H1 (cell line): ENCODE data around the gene CAP2. TPM values are rescaled to one million over a fixed set of nuclear protein-coding genes. Genes with fewer than 3 reads are reported as not detected.

Experiments used
- ATF3 ChIP-seq: IDR thresholded peaks from 2 replicates; pipeline ENCODE4 v1.6.1; 2011; ENCODE audit warnings: low read depth, mild to moderate bottlenecking, low read length; ENCODE audit not compliant: insufficient read depth
- EZH2 ChIP-seq: fragments of 200-600 bp; sonication (generic); IDR thresholded peaks from 2 replicates; pipeline ENCODE4 v1.7.1; 2012; ENCODE audit warnings: low read depth, mild to moderate bottlenecking, moderate library complexity, low read length, inconsistent platforms; ENCODE audit not compliant: severe bottlenecking
- MAFK ChIP-seq: IDR thresholded peaks from 2 replicates; pipeline ENCODE4 v1.6.1; 2012; ENCODE audit warnings: low read depth, mild to moderate bottlenecking, improper control_type of control experiment, low read length
- POLR2A ChIP-seq, 2 experiments: IDR thresholded peaks; 1 replicate in 1 of 2; 2 replicates in 1 of 2; pipeline ENCODE4 v1.6.1; 2011; ENCODE audit warnings: low read depth in 2 of 2, low read length in 2 of 2, mild to moderate bottlenecking in 2 of 2; ENCODE audit errors: control extremely low read depth in 1 of 2
- SIX5 ChIP-seq: IDR thresholded peaks from 2 replicates; pipeline ENCODE4 v1.6.1; 2011; ENCODE audit warnings: mild to moderate bottlenecking, low read depth, low read length
- TCF12 ChIP-seq: IDR thresholded peaks from 2 replicates; pipeline ENCODE4 v1.6.1; 2011; ENCODE audit warnings: low read depth, mild to moderate bottlenecking, low read length
- polyA plus RNA-seq, 7 experiments: library from polyadenylated mRNA; depleted of rRNA in 3 of 7; stranded (reverse) in 5 of 7; unstranded in 2 of 7; fragments of >200 nt in 5 of 7; fragments of 200-250 nt in 2 of 7; gene quantifications; 1 replicate in 5 of 7; 2 replicates in 1 of 7; 4 replicates in 1 of 7; pipeline versions ENCODE4 v1.2.1 to v1.2.3, GENCODE V29; 2011 to 2013; ENCODE audit warnings: missing spikeins in 2 of 7, mixed read lengths in 2 of 7
- total RNA-seq: library from RNA; stranded (reverse); fragmentation: NEBNext Ultra II Directional; extraction: Animal tissue kit (Norgen Biotek cat#: 25700); gene quantifications from 2 replicates; pipeline ENCODE4 v1.2.1, GENCODE V29; 2021

The CAP2 gene
- total and polyA plus RNA-seq, 2 of the 8 experiments (the other 6 are each of a cell fraction or from before 2014, with no cell fraction given) = 7.2 to 10.0 TPM

GRCh38 chr6:17390276-17390675 lies 3.1 kb upstream of the CAP2 start (continued):
- TF ChIP-seq ATF3 = no peak
- no peak for TF ChIP-seq EZH2
- no peak for TF ChIP-seq TCF12
- TF ChIP-seq SIX5 = no peak
- TF ChIP-seq MAFK = no peak
- TF ChIP-seq POLR2A (IDR thresholded peaks at IDR 0.05; ENCODE audit: control extremely low read depth in 1 of 2, low read depth in 2 of 2, low read length in 2 of 2) = no peak
